ENCODE data around the gene TAF1B. TPM values are rescaled to one million over a fixed set of nuclear protein-coding genes. Genes with fewer than 3 reads are reported as not detected.
A peak's percentile ranks its signal among the peaks of the same experiment; 100 is the strongest.

The TAF1B gene
- total and polyA plus RNA-seq, 8 donors: 22.0 to 33.9 (median 28.2) TPM

- Histone ChIP-seq H3K36me3 (no peaks in the 10 kb centered on the region), H3K27me3 (no peaks in the 10 kb centered on the region), H3K4me3 (no peak overlapping the region), H3K9me3 (no peaks in the 10 kb centered on the region), H3K27ac (no peak overlapping the region), H3K4me1 (peaks cover 8 to 18% of the 10 kb centered on the region in 2 donors)
- intact Hi-C loops (cut with DNase I): loop anchor here in 1 of 2 donors (10.0 kb wide), 1 partner anchor 175 kb away; no protein-coding TSS in a partner anchor
- no peak for ATAC-seq
- peak in 1 of 4 donors; percentile 29 for DNase-seq
- TF ChIP-seq CTCF (IDR thresholded peaks at IDR 0.05): no peak
Observed at GRCh38 chr2:9809448-9810088, 33.7 kb upstream of the TAF1B start.

GRCh38 chr2:9811216-9811615, 32.1 kb upstream of the TAF1B start:
- intact Hi-C loops (cut with DNase I): no loop called here
- no peak for TF ChIP-seq CTCF (IDR thresholded peaks at IDR 0.05)

GRCh38 chr2:9811679-9812511, 31.4 kb upstream of the TAF1B start:
- no peak for TF ChIP-seq CTCF (IDR thresholded peaks at IDR 0.05)
- H3K36me3 ChIP-seq: no peaks in the 10 kb centered on the region
- ATAC-seq (no peak), DNase-seq (peak in 2 of 4 donors; percentile 24 to 80)
- intact Hi-C loops (cut with DNase I): no loop called here
- H3K27ac ChIP-seq: no peak overlapping the region
- no peaks in the 10 kb centered on the region for H3K9me3 ChIP-seq
- H3K4me3 ChIP-seq: no peak overlapping the region
- H3K4me1 ChIP-seq: peaks cover 8 to 18% of the 10 kb centered on the region in 2 donors
- no peaks in the 10 kb centered on the region for H3K27me3 ChIP-seq

More at GRCh38 chr2:9811216-9811615, 32.1 kb upstream of the TAF1B start:
- no peak overlapping the region for H3K27ac ChIP-seq
- H3K9me3 ChIP-seq: no peaks in the 10 kb centered on the region
- ATAC-seq: no peak
- H3K4me3 ChIP-seq: no peak overlapping the region
- no peaks in the 10 kb centered on the region for H3K36me3 ChIP-seq
- DNase-seq: no peak
- peaks cover 8 to 18% of the 10 kb centered on the region in 2 donors for H3K4me1 ChIP-seq
- no peaks in the 10 kb centered on the region for H3K27me3 ChIP-seq

GRCh38 chr2:9812945-9813311, 30.3 kb upstream of the TAF1B start:
- DNase-seq (no peak), ATAC-seq (no peak)
- Histone ChIP-seq H3K27me3 (no peaks in the 10 kb centered on the region), H3K36me3 (no peaks in the 10 kb centered on the region), H3K27ac (no peak overlapping the region), H3K9me3 (no peaks in the 10 kb centered on the region), H3K4me3 (no peak overlapping the region), H3K4me1 (peaks cover 8 to 18% of the 10 kb centered on the region in 2 donors)
- TF ChIP-seq CTCF (IDR thresholded peaks at IDR 0.05): no peak
- intact Hi-C loops (cut with DNase I): no loop called here

All from left lung (tissue), 10 donors.